DND-41 (cell line): Measurements from ENCODE around the gene NCMAP.
"Not testable (repeated sequence)": the region's sequence is repeated elsewhere in the genome, so short reads cannot be mapped to it uniquely, and the experiment has no call there.

ENCODE experiments used
- ATAC-seq: fragments of 200-7000 bp; cut with Tn5 transposase; 3 replicates; pipeline ENCODE4 v1.9.1; 2021; ENCODE audit warnings: low read depth; ENCODE audit not compliant: insufficient read depth
- DNase-seq: peaks from one replicate; pipeline ENCODE4 v3.0.0-alpha.2; 2020
- H2AFZ ChIP-seq: 2 replicates; pipeline ENCODE4 v1.6.0; 2012; ENCODE audit warnings: low read depth, low read length
- H3K27ac ChIP-seq: 2 replicates; pipeline ENCODE4 v1.5.1; 2012; ENCODE audit warnings: low read length, inconsistent platforms
- H3K27me3 ChIP-seq: fragments of 200-600 bp; sonication (generic); 2 replicates; pipeline ENCODE4 v1.6.0; 2012; ENCODE audit warnings: low read length, mild to moderate bottlenecking, inconsistent platforms; ENCODE audit not compliant: insufficient read depth, poor library complexity
- H3K36me3 ChIP-seq: 2 replicates; pipeline ENCODE4 v1.5.1; 2012; ENCODE audit warnings: low read length, inconsistent platforms; ENCODE audit not compliant: insufficient read depth
- H3K4me1 ChIP-seq: 2 replicates; pipeline ENCODE4 v1.5.1; 2012; ENCODE audit warnings: mild to moderate bottlenecking, low read length; ENCODE audit not compliant: insufficient read depth
- H3K4me2 ChIP-seq: 2 replicates; pipeline ENCODE4 v1.6.0; 2012; ENCODE audit warnings: mild to moderate bottlenecking, moderate library complexity, low read length, inconsistent platforms; ENCODE audit not compliant: insufficient read depth
- H3K4me3 ChIP-seq, 2 experiments: fragments of 200-600 bp in 1 of 2; shearing (Covaris generic) in 1 of 2; 2 replicates each; pipeline ENCODE4 v1.5.1; 2012 to 2016; ENCODE audit warnings: inconsistent platforms in 2 of 2, low read length in 2 of 2, mild to moderate bottlenecking in 2 of 2, low read depth in 1 of 2, moderate library complexity in 1 of 2
- H3K79me2 ChIP-seq: 2 replicates; pipeline ENCODE4 v1.6.0; 2012; ENCODE audit warnings: low read length, inconsistent platforms; ENCODE audit not compliant: insufficient read depth
- H3K9ac ChIP-seq: 2 replicates; pipeline ENCODE4 v1.6.0; 2012; ENCODE audit warnings: low read depth, mild to moderate bottlenecking, inconsistent platforms, low read length, moderate library complexity
- H3K9me3 ChIP-seq: 2 replicates; pipeline ENCODE4 v1.5.1; 2012; ENCODE audit warnings: low read length, moderate library complexity, mild to moderate bottlenecking, inconsistent platforms; ENCODE audit not compliant: insufficient read depth, severe bottlenecking
- H4K20me1 ChIP-seq: 2 replicates; pipeline ENCODE4 v1.6.0; 2012; ENCODE audit warnings: low read length; ENCODE audit not compliant: insufficient read depth
- EZH2 ChIP-seq: IDR thresholded peaks from 3 replicates; pipeline ENCODE4 v1.6.1; 2012; ENCODE audit warnings: borderline replicate concordance, low read depth, mild to moderate bottlenecking, moderate library complexity, low read length, inconsistent platforms; ENCODE audit not compliant: severe bottlenecking
- TF ChIP-seq, protein P1 (sequence below): IDR thresholded peaks from 2 replicates; pipeline ENCODE4 v1.5.1; 2012; ENCODE audit warnings: borderline replicate concordance, low read length, moderate library complexity, mild to moderate bottlenecking; ENCODE audit not compliant: poor library complexity, severe bottlenecking; ENCODE audit errors: extremely low read depth

NCMAP gene

DNA sequence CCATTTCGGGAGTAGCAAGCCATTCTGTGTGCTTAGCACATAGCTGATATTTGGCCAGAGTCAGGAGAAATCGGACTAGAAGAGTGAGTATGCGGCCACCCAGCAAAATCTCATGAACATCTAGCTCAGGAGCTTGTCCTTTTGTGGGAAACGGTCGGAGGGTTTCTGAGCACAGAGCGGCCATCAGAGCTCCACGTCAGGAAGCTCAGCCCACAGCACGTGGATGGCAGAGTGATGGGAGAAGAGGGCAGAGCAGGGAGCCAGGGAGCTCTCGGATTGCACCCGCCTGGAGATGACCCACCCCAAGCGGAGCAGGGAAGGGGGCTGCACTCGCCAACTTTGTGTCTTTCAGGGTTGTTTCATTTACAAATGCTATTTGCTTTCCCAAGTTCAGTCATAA lies 39.4 kb upstream of the NCMAP start:
- Histone ChIP-seq H3K36me3 (no peaks in the 10 kb centered on the region), H3K27me3 (peaks cover 8% of the 10 kb centered on the region), H4K20me1 (no peaks in the 10 kb centered on the region), H2AFZ (no peak overlapping the region), H3K4me3 (no peak overlapping the region), H3K9ac (no peak overlapping the region), H3K79me2 (no peaks in the 10 kb centered on the region), H3K27ac (no peak overlapping the region), H3K4me1 (no peaks in the 10 kb centered on the region), H3K9me3 (no peaks in the 10 kb centered on the region), H3K4me2 (no peak overlapping the region)
- no peak for DNase-seq
- no peak for TF ChIP-seq EZH2
- no peak for ATAC-seq

DNA sequence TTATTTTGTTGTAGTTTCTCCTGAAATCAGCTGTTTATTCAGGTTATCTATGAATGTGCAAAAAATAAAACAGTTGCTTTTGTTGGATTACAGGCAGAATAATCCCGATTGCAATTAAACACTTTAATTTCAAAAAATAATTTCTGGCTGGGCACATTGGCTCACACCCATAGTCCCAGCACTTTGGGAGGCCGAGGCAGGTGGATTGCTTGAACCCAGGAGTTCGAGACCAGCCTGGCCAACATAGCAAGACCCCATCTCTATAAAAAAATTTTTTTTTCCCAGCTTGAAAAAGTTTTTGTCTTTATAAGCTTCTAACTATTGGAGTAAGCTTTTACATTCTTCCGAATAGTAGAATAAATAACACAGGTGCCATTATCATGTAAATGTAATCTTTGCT lies 38.0 kb upstream of the NCMAP start:
- ATAC-seq (no peak), DNase-seq (no peak)
- no peaks in the 10 kb centered on the region for H3K9me3 ChIP-seq
- no peak overlapping the region for H3K4me2 ChIP-seq
- no peaks in the 10 kb centered on the region for H3K4me1 ChIP-seq
- no peak overlapping the region for H2AFZ ChIP-seq
- no peaks in the 10 kb centered on the region for H3K36me3 ChIP-seq
- H3K27me3 ChIP-seq, result peaks cover 8% of the 10 kb centered on the region
- no peak overlapping the region for H3K9ac ChIP-seq
- no peaks in the 10 kb centered on the region for H4K20me1 ChIP-seq
- no peak overlapping the region for H3K4me3 ChIP-seq
- H3K79me2 ChIP-seq, result no peaks in the 10 kb centered on the region
- no peak overlapping the region for H3K27ac ChIP-seq
- TF ChIP-seq, protein P1, sequence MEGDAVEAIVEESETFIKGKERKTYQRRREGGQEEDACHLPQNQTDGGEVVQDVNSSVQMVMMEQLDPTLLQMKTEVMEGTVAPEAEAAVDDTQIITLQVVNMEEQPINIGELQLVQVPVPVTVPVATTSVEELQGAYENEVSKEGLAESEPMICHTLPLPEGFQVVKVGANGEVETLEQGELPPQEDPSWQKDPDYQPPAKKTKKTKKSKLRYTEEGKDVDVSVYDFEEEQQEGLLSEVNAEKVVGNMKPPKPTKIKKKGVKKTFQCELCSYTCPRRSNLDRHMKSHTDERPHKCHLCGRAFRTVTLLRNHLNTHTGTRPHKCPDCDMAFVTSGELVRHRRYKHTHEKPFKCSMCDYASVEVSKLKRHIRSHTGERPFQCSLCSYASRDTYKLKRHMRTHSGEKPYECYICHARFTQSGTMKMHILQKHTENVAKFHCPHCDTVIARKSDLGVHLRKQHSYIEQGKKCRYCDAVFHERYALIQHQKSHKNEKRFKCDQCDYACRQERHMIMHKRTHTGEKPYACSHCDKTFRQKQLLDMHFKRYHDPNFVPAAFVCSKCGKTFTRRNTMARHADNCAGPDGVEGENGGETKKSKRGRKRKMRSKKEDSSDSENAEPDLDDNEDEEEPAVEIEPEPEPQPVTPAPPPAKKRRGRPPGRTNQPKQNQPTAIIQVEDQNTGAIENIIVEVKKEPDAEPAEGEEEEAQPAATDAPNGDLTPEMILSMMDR, result no peak
- TF ChIP-seq EZH2, result no peak

DNA sequence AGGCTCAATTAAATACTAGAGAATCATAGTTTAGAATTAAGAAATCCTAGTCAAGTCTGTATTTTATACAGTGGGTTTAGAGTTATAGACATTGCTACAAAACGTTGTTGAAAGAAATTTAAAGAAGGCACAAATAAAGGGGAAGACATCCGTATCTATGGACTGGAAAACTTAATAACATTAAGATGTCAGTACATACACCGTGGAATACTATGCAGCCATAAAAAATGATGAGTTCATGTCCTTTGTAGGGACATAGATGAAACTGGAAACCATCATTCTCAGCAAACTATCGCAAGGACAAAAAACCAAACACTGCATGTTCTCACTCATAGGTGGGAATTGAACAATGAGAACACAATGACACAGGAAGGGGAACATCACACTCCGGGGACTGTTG lies 35.6 kb upstream of the NCMAP start:
- not testable (repeated sequence) for H3K9ac ChIP-seq, H3K4me2 ChIP-seq, H2AFZ ChIP-seq, H3K4me1 ChIP-seq, H3K79me2 ChIP-seq, H3K4me3 ChIP-seq, H3K9me3 ChIP-seq, DNase-seq, H3K27me3 ChIP-seq, ATAC-seq, H3K27ac ChIP-seq, H3K36me3 ChIP-seq, H4K20me1 ChIP-seq

DNA sequence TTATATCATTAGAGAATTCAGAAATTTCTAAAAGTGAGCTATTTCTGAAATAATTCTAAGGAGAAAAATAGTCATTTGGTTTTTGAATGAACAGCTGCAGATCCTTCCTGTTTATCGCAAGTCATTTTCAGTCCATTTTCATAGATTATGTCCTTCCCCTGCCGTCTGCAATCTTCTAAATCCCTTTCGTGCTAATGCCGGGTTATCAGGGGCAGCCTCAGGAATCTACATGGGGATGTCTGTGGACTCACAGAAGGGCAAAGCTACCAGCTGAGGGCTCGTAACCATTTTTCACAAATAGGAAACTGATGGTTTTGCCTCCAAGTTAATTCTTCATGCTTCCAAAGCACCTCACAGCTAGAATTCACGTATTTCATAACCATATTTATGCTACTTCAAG lies 30.3 kb upstream of the NCMAP start:
- no peak overlapping the region for H2AFZ ChIP-seq
- DNase-seq (no peak), ATAC-seq (no peak)
- peaks cover 15% of the 10 kb centered on the region for H3K27me3 ChIP-seq
- no peak overlapping the region for H3K27ac ChIP-seq
- no peaks in the 10 kb centered on the region for H4K20me1 ChIP-seq
- no peaks in the 10 kb centered on the region for H3K4me1 ChIP-seq
- no peak overlapping the region for H3K4me3 ChIP-seq
- no peaks in the 10 kb centered on the region for H3K79me2 ChIP-seq
- H3K36me3 ChIP-seq, result no peaks in the 10 kb centered on the region
- H3K9me3 ChIP-seq, result no peaks in the 10 kb centered on the region
- TF ChIP-seq, protein P1, result no peak
- TF ChIP-seq EZH2, result no peak
- no peak overlapping the region for H3K9ac ChIP-seq
- no peak overlapping the region for H3K4me2 ChIP-seq
